ENCODE results near the gene ENO2.

The ENO2 gene

GRCh38 chr12:6948873-6949594, 34.7 kb downstream of the ENO2 start:
- DNase-seq (ENCODE audit: low read depth), result no peak

DNA sequence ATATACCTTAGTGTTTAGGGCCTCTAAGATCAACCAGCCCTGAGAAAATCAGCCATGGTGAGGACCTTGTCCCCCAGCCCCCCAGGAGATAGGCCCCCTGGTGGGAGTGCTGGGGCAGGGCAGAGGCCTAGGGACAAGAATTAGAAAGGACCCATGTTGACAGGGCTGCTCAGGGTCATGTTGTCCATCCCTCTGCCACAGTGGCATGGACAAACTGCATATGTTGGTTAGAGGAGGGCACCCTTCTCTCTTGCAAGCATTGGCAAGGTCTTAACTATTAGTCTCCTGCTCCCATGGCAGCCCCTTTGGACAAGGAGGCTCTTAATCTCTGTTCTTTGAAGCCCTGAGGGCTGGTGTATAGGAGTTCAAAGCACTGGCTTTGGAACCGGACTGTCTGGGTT, 36.0 kb downstream of the ENO2 start:
- DNase-seq (ENCODE audit: low read depth), result no peak

GRCh38 chr12:6950811-6951540, 36.6 kb downstream of the ENO2 start, which contains the start of gene PTPN6:
PTPN6 (plus strand) TSS chr12:6951356; CDS start chr12:6951513, 157 bp downstream.
- DNase-seq (ENCODE audit: low read depth), result no peak

- DNase-seq (ENCODE audit: low read depth), result no peak
Observed at GRCh38 chr12:6951551-6952120, 37.3 kb downstream of the ENO2 start.

DNA sequence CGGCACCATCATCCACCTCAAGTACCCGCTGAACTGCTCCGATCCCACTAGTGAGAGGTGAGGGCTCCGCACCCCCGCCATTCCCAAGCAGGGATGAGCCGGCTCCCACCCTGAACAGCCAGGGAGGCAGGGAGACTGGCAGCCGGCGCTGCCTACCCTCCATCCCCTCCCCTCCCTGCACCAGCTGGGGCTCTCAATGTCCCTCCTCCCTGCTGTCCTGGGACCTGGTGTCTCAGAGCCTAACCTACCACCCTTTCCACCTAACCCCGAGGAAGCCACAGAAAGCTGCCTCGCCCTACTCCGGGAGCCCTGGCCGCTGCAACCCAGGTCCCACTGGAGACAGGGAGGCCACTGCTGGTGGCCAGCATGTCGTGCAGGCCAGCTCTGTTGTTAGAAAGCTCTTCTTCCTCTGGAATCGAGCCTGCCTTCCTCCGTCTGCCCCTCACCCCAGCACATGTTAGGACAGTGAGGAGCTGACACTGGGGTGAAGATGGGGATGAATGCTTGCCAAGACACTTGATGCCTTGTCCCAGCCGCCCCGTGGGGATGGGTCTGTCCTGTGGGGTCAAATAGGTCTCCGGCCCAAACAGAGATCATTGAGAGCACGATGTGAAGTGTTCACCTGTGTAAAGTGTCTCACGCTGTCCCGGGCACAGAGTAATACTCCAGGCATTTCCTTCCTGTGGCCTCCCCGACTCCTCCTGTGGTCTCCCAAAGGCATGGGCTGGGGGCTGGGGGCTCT, 37.9 kb downstream of the ENO2 start:
- DNase-seq (ENCODE audit: low read depth), result no peak

GRCh38 chr12:6952863-6953441, 38.6 kb downstream of the ENO2 start:
- no peak for DNase-seq (ENCODE audit: low read depth)

DNA sequence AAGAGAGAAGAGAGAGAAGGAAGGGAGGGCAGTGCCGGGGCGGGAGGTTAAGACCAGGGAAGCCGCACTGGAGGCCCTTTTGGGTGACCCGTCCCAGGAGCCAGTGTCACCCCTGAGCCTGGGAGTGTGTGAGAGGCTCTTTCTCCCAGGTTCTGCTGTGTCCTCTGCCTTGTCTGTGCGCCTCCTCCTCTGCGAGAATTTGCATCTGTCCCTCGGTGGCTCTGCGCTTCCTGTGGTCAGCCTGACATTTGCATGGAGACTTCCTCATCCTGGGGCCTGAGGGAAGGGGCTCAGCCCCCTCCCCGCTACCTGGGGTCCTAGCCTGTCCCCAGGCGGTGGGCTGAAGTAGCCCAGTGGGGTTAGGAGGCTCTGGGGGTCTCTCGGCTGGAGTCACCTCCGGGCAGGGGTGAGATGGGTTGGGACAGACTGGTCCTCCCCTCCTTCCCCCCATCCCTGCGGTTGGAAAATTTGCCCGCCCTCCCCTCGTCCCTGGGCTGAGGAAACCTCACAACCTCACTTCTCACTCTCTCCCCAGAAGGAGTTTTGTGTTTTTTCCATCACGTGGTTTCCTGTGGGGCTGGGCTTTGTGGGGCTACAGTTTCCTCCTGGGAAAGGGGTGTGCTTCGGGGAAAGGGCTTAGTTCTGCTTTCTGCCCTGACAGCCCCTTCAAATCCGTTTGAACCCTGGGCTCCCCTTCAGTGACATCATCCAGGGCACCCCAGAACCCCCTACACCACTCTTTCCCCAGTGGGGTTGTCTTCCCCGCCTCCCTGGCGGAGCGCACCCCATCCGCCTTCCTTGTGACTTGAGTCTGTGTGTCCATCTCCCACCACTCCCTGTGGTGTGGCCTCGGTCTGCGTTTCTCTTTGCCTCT, 39.3 kb downstream of the ENO2 start:
- DNase-seq (ENCODE audit: low read depth), result no peak

GRCh38 chr12:6954316-6955107, 40.1 kb downstream of the ENO2 start:
- DNase-seq (ENCODE audit: low read depth), result no peak

- no peak for DNase-seq (ENCODE audit: low read depth)
Observed at GRCh38 chr12:6955108-6956020, 41.0 kb downstream of the ENO2 start.

- no peak for DNase-seq (ENCODE audit: low read depth)
Observed at GRCh38 chr12:6956021-6956727, 41.8 kb downstream of the ENO2 start.

DNA sequence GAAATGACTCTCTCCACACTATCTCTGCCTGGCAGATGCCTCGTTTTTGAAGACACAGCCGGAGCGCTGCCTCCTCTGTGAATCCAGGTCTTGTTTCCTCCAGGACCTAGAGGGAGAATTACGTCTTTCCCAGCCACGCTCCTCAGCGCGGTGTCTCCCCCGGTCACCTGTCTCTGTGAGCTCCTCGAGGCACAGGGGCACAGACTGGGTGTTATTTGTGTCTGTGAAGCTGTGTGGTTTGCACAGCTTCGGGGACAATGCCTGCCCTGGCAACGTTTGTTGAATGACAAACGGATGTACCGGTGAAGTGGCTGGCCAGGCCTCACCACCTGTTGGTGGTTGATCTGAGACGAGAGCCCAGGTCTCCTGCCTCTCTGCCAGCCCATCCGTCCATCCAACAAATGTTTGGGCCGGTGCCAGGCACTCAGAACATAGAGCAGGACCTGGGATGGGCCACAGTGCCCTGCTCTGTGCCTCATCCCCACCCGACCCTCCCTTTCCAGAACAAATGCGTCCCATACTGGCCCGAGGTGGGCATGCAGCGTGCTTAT, 42.8 kb downstream of the ENO2 start:
- DNase-seq (ENCODE audit: low read depth), result no peak

GRCh38 chr12:6957741-6958608, 43.6 kb downstream of the ENO2 start:
- no peak for DNase-seq (ENCODE audit: low read depth)

GRCh38 chr12:6958609-6959057, 44.3 kb downstream of the ENO2 start:
- DNase-seq (ENCODE audit: low read depth), result no peak

- no peak for DNase-seq (ENCODE audit: low read depth)
Observed at GRCh38 chr12:6959058-6959804, 44.9 kb downstream of the ENO2 start.

DNA sequence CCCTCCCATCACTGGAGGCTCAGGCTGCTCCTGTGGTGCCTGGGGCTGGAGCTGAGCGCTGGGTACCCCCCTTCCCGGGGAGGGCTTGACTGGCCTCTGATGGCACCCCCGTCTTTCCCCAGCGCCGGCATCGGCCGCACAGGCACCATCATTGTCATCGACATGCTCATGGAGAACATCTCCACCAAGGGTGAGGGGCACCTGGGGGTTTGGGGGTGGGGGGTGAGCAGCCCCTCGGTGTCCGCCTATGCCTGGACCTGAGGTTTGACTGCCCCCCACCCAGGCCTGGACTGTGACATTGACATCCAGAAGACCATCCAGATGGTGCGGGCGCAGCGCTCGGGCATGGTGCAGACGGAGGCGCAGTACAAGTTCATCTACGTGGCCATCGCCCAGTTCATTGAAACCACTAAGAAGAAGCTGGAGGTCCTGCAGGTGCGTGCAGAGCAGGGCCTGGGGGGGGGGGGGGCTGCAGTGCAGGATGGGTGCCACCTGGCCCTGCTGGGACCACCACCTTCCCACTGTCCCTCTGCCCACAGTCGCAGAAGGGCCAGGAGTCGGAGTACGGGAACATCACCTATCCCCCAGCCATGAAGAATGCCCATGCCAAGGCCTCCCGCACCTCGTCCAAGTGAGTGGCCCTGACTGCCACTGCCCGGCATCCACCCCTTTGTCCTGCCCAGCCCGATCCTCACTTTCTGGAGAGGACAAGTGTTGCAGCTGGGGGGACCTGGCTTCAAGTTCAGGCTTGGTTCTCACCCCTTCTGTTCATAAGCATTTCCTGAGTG, 45.6 kb downstream of the ENO2 start:
- DNase-seq (ENCODE audit: low read depth), result no peak

Measured in amniotic epithelial cell (primary cell).